Suppressor macrophage treated with lipopolysaccharide for 4 hours (primary cell): ENCODE measurements around the gene ZFYVE1.
A peak's percentile ranks its signal among the peaks of the same experiment; 100 is the strongest.
"Not testable (repeated sequence)": the region's sequence is repeated elsewhere in the genome, so short reads cannot be mapped to it uniquely, and the experiment has no call there.

Experiments
- DNase-seq: peaks from one replicate; pipeline ENCODE4 v3.0.0-alpha.2; 2020

Gene ZFYVE1

GRCh38 chr14:73026845-73027542 is at the start of gene ZFYVE1:
ZFYVE1 (minus strand) TSS chr14:73027106; CDS start chr14:73024508, 2,598 bp downstream.
- peak; percentile 98 for DNase-seq

- DNase-seq = no peak
These were observed 42.7 kb upstream of the ZFYVE1 start for GRCh38 chr14:73069585-73069984.

GRCh38 chr14:73058922-73059673 is 32.2 kb upstream of the ZFYVE1 start:
- peak; percentile 63 for DNase-seq

GRCh38 chr14:73058224-73058921 is 31.5 kb upstream of the ZFYVE1 start, which contains the start of gene RBM25:
RBM25 (plus strand) TSS chr14:73058534; CDS start chr14:73071642, 13,108 bp downstream.
- DNase-seq = peak; percentile 99

- DNase-seq = no peak
These were observed 31.0 kb upstream of the ZFYVE1 start for GRCh38 chr14:73057944-73058223.

GRCh38 chr14:73055251-73055650 is 28.3 kb upstream of the ZFYVE1 start:
- DNase-seq = no peak

- DNase-seq = no peak
These were observed 22.5 kb upstream of the ZFYVE1 start for GRCh38 chr14:73049428-73049827.

GRCh38 chr14:73047808-73048207 is 20.9 kb upstream of the ZFYVE1 start:
- no peak for DNase-seq

- DNase-seq = not testable (repeated sequence)
These were observed 10.0 kb upstream of the ZFYVE1 start for GRCh38 chr14:73036706-73037450.

- DNase-seq = no peak
These were observed 1.1 kb upstream of the ZFYVE1 start for GRCh38 chr14:73027984-73028383.

- DNase-seq = no peak
These were observed 640 bp upstream of the ZFYVE1 start for GRCh38 chr14:73027546-73027945.

GRCh38 chr14:73026243-73026844 is 562 bp downstream of the ZFYVE1 start:
- peak; percentile 7 for DNase-seq

GRCh38 chr14:73025544-73025943 is 1.4 kb downstream of the ZFYVE1 start:
- DNase-seq = no peak

GRCh38 chr14:73022051-73022450 is 4.9 kb downstream of the ZFYVE1 start:
- DNase-seq = no peak

- not testable (repeated sequence) for DNase-seq
These were observed 10.9 kb downstream of the ZFYVE1 start for GRCh38 chr14:73016011-73016410.

- not testable (repeated sequence) for DNase-seq
These were observed 11.4 kb downstream of the ZFYVE1 start for GRCh38 chr14:73015552-73015951.

GRCh38 chr14:73014105-73014504 is 12.8 kb downstream of the ZFYVE1 start:
- DNase-seq = peak; percentile 27

- not testable (repeated sequence) for DNase-seq
These were observed 15.7 kb downstream of the ZFYVE1 start for GRCh38 chr14:73011189-73011588.

GRCh38 chr14:73008501-73008900 is 18.4 kb downstream of the ZFYVE1 start:
- DNase-seq = no peak

GRCh38 chr14:73007835-73008234 is 19.1 kb downstream of the ZFYVE1 start:
- DNase-seq = no peak

- not testable (repeated sequence) for DNase-seq
These were observed 22.3 kb downstream of the ZFYVE1 start for GRCh38 chr14:73004641-73005040.

- no peak for DNase-seq
These were observed 23.2 kb downstream of the ZFYVE1 start for GRCh38 chr14:73003681-73004080.

- DNase-seq = no peak
These were observed 26.8 kb downstream of the ZFYVE1 start for GRCh38 chr14:73000073-73000472.
